Stomach (tissue), 9 donors: ENCODE data around the gene GNMT. TPM values are rescaled to one million over a fixed set of nuclear protein-coding genes. Genes with fewer than 3 reads are reported as not detected.

Source experiments
- DNase-seq, 2 donors: peaks; one replicate each; pipeline versions ENCODE4 v3.0.0 to v3.0.0-alpha.2; 2013 to 2019
- H3K27ac ChIP-seq, 5 donors: fragments of 200-600 bp in 4 of 5; sonication (generic) in 4 of 5; one replicate each; pipeline ENCODE4 v1.5.1; 2013 to 2019; ENCODE audit warnings: mild to moderate bottlenecking in 1 of 5, moderate library complexity in 1 of 5
- H3K27me3 ChIP-seq, 3 donors: fragments of 200-600 bp; sonication (generic); one replicate each; pipeline ENCODE4 v1.5.1; 2017 to 2019; ENCODE audit warnings: mixed run types in 1 of 3
- H3K36me3 ChIP-seq, 4 donors: fragments of 200-600 bp; sonication (generic); 1 replicate in 3 of 4; 2 replicates in 1 of 4; pipeline ENCODE4 v1.5.1; 2016 to 2019
- H3K4me1 ChIP-seq, 4 donors: fragments of 200-600 bp; sonication (generic); one replicate each; pipeline ENCODE4 v1.5.1; 2016 to 2019
- H3K4me3 ChIP-seq, 4 donors: fragments of 200-600 bp; sonication (generic) in 3 of 4; one replicate each; pipeline ENCODE4 v1.5.1; 2016 to 2019; ENCODE audit warnings: mild to moderate bottlenecking in 1 of 4
- H3K9me3 ChIP-seq, 4 donors: fragments of 200-600 bp; sonication (generic); one replicate each; pipeline ENCODE4 v1.5.1; 2016 to 2019
- CTCF ChIP-seq, 7 experiments: fragments of 450-650 bp in 4 of 7; fragments of 200-600 bp in 3 of 7; sonication (generic) in 3 of 7; IDR thresholded peaks; one replicate each; pipeline ENCODE4 v1.5.1; 2016 to 2019; ENCODE audit warnings: antibody characterized with exemption in 7 of 7, control low read depth in 2 of 7, mild to moderate bottlenecking in 1 of 7
- EP300 ChIP-seq: sonication (generic); formaldehyde crosslinking; IDR thresholded peaks from one replicate; pipeline ENCODE4 v1.6.1; 2017; ENCODE audit warnings: antibody characterized with exemption
- POLR2A ChIP-seq, 4 donors: fragments of 450-650 bp; IDR thresholded peaks; one replicate each; pipeline ENCODE4 v1.6.1; 2016; ENCODE audit warnings: antibody characterized with exemption in 4 of 4, control low read depth in 2 of 4, mild to moderate bottlenecking in 1 of 4, moderate library complexity in 1 of 4
- POLR2AphosphoS5 ChIP-seq, 3 donors: sonication (generic); formaldehyde crosslinking; IDR thresholded peaks; one replicate each; pipeline ENCODE4 v1.6.1; 2016; ENCODE audit warnings: antibody characterized with exemption in 3 of 3
- WGBS, 5 donors: extraction: QIAGEN DNeasy Blood & Tissue Kit in 3 of 5; methylation state at CpG; one replicate each; pipeline versions ENCODE4 v1.1.5 to v1.1.7; 2013 to 2018; 5-methylcytosine and 5-hydroxymethylcytosine counted together
- intact Hi-C: fragments of 100-400 bp; cut with DNase I; formaldehyde crosslinking; loops from one replicate; pipeline ENCODE4 v1.15.1; 2023; ENCODE audit warnings: low total_unique reads
- polyA plus RNA-seq, 3 donors: library from polyadenylated mRNA; stranded (reverse); fragments of 200-250 nt; gene quantifications; one replicate each; pipeline ENCODE4 v1.2.3, GENCODE V29; 2013
- total RNA-seq, 5 donors: library from RNA; depleted of rRNA; stranded (reverse); fragments of >200 nt; gene quantifications; one replicate each; pipeline versions ENCODE4 v1.1.0 to v1.2.3, GENCODE V29; 2014 to 2016
- donor health status: healthy with polysubstance abuse.
- donor health status: Bipolar disorder and iron deficiency.
- donor health status: healthy.

Gene GNMT
- total and polyA plus RNA-seq, 8 donors, result 0.45 to 121 (median 17.8) TPM; not detected in 2

DNA sequence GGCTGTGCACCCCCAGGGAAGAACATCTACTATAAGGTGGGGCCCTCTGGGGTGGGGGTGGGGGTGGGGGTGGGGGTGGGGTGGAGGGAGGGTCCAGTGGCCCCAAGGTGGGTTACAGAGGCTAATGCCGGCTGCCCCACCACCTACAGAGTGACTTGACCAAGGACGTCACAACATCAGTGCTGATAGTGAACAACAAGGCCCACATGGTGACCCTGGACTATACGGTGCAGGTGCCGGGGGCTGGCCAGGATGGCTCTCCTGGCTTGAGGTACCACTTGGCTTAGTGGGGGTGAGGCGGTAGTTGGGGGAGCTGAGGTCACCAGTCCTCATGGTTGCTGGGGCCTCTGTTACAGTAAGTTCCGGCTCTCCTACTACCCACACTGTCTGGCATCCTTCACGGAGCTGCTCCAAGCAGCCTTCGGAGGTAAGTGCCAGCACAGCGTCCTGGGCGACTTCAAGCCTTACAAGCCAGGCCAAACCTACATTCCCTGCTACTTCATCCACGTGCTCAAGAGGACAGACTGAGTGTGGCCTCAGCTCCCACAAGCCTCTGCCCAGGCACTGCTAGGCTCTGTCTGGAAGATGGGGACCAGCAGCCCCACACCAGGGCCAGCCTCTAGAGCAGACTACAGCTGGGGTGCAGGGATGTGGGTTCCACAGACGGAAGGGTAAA is 2.8 kb downstream of the GNMT start:
- H3K4me1 ChIP-seq, result peaks cover 11 to 42% (median 21%) of the 10 kb centered on the region in 4 donors
- no peaks in the 10 kb centered on the region for H3K9me3 ChIP-seq
- intact Hi-C loops, result no loop called here
- no peak for DNase-seq
- H3K36me3 ChIP-seq, result peaks cover 36 to 64% (median 60%) of the 10 kb centered on the region in 4 donors
- 76 to 90% (median 84%) methylated on average over 10 to 12 of the region's 12 CpGs for WGBS, 5 donors
- no peak overlapping the region for H3K4me3 ChIP-seq
- TF ChIP-seq EP300, result no peak
- TF ChIP-seq POLR2A (IDR thresholded peaks at IDR 0.05), result no peak
- no peak for TF ChIP-seq CTCF (IDR thresholded peaks at IDR 0.05)
- TF ChIP-seq POLR2AphosphoS5 (IDR thresholded peaks at IDR 0.05), result no peak
- H3K27ac ChIP-seq, result peak overlapping the region in 1 of 5 donors; percentile 46
- no peaks in the 10 kb centered on the region for H3K27me3 ChIP-seq

GRCh38 chr6:42963855-42964605 is 3.5 kb downstream of the GNMT start:
- peaks cover 44 to 71% (median 67%) of the 10 kb centered on the region in 4 donors for H3K36me3 ChIP-seq
- H3K9me3 ChIP-seq, result no peaks in the 10 kb centered on the region
- H3K4me1 ChIP-seq, result peaks cover 11 to 42% (median 21%) of the 10 kb centered on the region in 4 donors
- peak in 1 of 2 donors; percentile 70 for DNase-seq
- WGBS, 5 donors, result 65 to 84% (median 79%) methylated on average over 3 to 9 of the region's 9 CpGs
- intact Hi-C loops, result no loop called here
- H3K27ac ChIP-seq, result peak overlapping the region in 1 of 5 donors; percentile 46
- TF ChIP-seq CTCF (IDR thresholded peaks at IDR 0.05) (no peak), EP300 (no peak)
- no peaks in the 10 kb centered on the region for H3K27me3 ChIP-seq
- no peak overlapping the region for H3K4me3 ChIP-seq

- TF ChIP-seq CTCF (IDR thresholded peaks at IDR 0.05), result no peak
- TF ChIP-seq POLR2A (IDR thresholded peaks at IDR 0.05), result no peak
- TF ChIP-seq POLR2AphosphoS5 (IDR thresholded peaks at IDR 0.05), result no peak
- TF ChIP-seq EP300, result no peak
- H3K36me3 ChIP-seq, result peaks cover 47 to 77% (median 74%) of the 10 kb centered on the region in 4 donors
- peaks cover 0 to 21% (median 3%) of the 10 kb centered on the region in 4 donors for H3K4me1 ChIP-seq
- H3K27ac ChIP-seq, result no peak overlapping the region
- H3K27me3 ChIP-seq, result no peaks in the 10 kb centered on the region
- WGBS, 5 donors, result 75 to 92% (median 79%) methylated on average over 7 of the region's 7 CpGs
- no peak overlapping the region for H3K4me3 ChIP-seq
- no peaks in the 10 kb centered on the region for H3K9me3 ChIP-seq
- DNase-seq, result no peak
- intact Hi-C loops, result no loop called here
Observed at GRCh38 chr6:42966571-42966970, 6.0 kb downstream of the GNMT start.

GRCh38 chr6:42967228-42967627 is 6.7 kb downstream of the GNMT start:
- TF ChIP-seq EP300 (no peak), POLR2A (IDR thresholded peaks at IDR 0.05) (no peak), CTCF (IDR thresholded peaks at IDR 0.05) (no peak), POLR2AphosphoS5 (IDR thresholded peaks at IDR 0.05) (no peak)
- no peak overlapping the region for H3K27ac ChIP-seq
- intact Hi-C loops, result no loop called here
- no peaks in the 10 kb centered on the region for H3K9me3 ChIP-seq
- no peaks in the 10 kb centered on the region for H3K27me3 ChIP-seq
- peaks cover 43 to 75% (median 74%) of the 10 kb centered on the region in 4 donors for H3K36me3 ChIP-seq
- peaks cover 0 to 21% (median 3%) of the 10 kb centered on the region in 4 donors for H3K4me1 ChIP-seq
- 94 to 99% (median 95%) methylated on average over 8 to 11 of the region's 11 CpGs for WGBS, 5 donors
- no peak overlapping the region for H3K4me3 ChIP-seq
- DNase-seq, result no peak
